ENCODE measurements around the gene FCMR.

The FCMR gene

DNA sequence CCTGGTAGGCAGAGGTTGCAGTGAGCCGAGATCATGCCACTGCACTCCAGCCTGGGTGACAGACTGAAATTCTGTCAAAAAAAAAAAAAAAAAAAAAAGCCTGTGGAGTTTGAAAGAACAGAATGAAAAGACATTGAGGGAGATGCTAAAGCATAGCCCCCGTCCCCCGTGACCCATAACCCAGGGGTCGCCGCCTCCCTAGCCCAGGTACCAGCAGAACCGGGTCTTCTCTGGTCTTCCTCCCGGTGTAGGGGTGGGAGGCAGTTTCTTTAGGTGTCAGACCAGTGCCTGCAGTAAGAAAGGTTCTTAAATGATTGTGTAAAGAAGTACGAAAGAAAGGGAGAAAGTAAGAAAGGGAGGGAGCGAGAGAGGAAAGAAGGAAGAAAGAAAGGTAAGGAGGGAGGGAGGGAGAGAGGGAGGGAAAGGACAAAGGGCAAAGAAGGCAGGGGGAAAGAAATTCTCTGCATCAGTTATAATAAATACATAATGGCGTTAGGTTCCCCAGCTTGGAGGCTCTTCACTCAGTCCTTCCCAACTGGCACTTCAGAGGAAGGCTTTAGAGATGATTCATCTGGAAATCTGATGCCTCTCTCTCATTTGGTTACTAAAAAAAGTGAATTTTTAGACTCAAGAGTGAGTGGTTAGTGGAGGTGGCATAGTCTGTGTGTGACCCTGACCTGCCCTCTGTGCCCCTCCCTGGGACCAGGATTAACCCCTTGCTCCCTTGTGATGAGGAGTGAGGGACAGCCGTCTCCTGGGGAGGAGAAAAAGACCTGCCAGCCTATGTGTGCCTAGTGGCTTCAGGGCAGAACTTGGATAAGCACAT is 23.4 kb downstream of the FCMR start:
- no peak for DNase-seq

DNA sequence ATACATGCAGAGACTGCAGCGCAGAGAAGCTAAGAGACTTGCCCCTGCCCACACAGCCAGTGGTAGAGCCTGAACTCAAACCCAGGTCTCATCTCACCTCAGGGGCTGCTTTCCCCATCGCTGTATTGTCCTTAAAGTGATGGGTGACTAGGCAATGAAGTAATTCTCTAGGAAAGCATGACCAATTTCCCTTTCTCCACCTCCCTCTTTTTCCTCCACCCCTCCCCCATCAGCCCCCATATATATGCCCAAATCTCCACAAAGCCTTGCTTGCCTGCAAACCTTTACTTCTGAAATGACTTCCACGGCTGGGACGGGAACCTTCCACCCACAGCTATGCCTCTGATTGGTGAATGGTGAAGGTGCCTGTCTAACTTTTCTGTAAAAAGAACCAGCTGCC is 24.6 kb downstream of the FCMR start, which contains the start of gene IL24:
Gene IL24, plus strand, starts transcription at position 269 of the 400 bp plus-strand sequence. CDS start 390 bp downstream, outside the sequence.
- peak; percentile 72 to 73 for DNase-seq

DNA sequence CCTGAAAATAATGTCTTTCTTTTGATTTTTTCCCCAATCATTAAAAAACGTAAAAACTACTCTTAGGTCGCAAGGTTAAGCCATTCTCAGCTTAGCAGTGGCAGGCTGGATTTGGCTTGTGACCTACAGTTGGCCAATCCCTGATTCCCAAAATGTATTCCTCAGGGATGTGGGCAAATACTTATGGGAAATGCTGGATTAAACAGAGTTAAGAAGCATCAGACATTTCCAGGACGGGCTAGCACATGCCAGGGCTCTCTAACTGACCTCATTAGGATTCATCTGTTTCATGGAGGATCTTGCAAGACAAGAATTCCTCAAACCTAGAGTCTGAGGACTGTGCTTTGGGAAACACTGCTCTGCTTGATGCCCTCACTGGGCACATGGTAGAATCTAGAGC is 25.5 kb downstream of the FCMR start:
- no peak for DNase-seq

DNA sequence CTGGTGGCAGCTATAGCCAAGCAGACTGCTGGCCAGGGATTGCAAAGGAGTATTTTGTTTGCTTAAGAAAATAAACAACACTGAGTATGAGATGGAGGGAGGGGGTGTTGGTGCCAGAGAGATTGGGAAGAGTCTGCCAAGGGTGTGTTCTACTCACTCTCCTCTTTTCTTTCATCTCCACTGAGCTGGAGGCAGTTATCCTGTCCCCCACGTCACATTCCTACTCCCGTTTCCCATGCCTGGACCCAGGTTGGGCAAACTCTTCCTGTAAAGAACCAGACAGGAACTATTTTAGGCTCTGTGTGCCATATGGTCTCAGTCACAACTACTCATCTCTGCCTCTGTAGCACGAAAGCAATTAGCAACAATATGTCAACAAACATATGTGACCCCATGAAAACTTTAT is 25.9 kb downstream of the FCMR start:
- DNase-seq, result no peak

DNA sequence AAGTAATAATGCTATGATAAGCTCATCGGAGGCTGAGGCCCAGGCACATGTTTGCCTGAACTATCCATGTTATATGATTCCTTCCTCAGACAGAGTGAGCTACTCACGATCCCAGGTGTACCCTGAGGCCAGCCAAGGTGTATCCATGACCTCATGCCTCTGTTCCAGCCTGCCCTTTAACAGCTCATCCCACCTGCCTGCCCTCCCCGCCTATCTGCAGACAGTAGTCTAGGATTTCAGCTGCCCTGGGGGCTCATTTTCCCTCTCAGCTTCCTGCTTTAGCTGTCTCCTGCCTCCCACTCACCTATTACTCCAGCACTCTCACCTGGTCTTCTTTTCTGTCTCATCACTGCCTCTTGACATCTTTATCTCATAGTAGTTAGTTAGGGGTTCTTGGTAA is 26.4 kb downstream of the FCMR start:
- no peak for DNase-seq

DNA sequence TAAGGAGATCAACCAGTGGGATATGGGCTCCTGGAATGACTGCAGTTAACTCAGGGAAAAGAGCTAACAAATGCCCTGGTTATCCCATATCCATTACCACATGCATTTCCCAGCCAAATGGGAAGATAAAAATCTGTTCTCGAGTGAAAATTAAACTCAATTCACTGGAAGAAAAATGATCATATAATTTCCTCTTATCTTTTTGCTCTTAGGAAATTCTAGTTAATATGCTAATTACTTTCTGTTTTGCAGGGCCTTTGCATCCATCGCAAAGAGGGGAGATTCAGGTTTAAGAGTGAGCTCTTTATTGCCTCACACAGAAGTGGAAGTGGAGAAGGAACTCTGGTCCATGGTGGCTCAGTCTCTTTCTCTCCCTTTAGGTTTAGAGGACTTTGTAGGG is 28.4 kb downstream of the FCMR start:
- no peak for DNase-seq

DNA sequence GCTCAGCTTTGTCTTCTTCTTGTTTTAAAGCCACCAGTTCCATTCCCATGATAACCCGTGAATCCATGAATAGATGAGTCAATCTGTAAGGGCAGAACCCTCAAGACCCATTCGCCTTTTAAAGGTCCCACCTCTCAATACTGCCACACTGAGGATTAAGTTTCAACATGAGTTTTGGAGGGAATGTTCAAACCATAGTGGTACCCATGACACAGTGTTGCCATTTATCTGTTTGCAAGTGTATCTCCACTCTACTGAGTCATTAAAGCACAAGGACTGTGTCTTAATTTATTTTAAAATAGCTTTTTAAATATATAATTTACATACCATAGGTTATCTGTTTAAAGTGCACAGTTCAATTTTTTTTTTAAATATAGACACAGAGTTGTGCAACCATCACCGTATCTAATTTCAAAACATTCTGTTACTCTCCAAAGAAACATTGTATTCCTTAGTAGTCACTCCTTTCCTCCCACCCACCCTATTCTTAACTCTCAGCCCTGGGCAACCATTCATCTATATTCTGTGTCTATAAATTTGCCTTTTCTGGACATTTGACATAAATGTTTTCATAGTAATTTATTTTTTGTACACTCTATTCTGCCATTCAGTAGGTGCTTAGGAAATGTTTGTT is 29.3 kb downstream of the FCMR start:
- DNase-seq, result no peak

DNA sequence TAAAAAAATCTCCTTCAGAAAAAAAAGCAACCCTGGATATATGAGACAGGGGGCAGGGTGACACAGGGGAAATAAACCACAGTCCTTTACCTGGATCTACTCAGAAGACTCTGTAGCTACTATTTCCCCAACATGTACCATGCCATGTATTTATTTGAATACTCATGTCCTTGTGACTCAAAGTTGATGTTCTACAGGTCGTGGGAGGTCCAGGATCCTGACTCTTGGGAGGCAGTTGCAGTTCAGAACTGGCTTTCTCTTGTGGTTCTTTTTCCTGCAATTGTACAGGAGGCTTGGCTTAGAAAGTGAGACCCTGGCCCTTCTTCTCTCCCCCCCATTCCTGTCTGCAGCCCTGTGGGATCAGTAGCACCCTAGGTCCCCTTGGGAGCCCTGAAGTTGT is 30.3 kb downstream of the FCMR start:
- no peak for DNase-seq

DNA sequence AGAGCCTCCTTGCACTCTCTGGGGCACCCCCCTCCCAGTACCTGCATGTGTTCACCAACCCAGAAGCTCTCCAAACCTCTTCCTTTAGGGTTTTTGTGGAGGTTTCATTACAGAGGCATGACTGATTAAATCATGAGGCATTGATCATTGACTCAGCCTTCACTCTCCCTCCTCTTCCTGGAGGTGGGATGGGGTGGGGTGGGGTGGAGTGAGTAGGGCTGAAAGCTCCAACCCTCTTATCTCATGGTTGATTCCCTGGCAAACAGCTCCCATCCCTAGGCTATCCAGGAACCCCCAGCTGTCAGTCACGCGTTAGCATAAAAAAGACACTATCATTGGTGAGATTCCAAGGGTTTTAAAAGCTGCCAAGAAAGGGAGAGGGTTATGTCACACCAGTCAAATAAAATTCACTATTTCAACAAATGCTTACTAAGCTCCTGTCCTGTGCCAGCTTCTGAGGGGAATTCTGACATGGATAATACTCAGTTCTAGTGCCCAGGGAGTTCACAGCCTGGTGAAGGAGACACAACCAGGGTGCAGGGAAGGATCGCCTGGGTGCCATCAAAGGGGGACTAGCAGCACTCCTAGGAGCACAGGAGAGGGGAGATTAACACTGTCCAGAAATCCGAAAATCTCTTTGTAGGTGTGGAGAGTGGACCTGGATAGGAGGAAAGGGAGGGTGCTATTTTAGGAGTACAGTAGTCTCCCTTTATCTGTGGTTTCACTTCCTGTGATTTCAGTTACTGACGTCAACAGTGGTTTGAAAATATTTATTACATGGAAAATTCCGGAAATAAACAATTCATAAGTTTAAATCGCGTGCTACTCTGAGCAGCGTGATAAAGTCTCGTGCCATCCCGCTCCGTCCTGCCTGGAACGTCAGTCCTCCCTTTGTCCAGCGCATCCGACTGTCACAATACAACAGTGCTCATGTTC is 31.3 kb downstream of the FCMR start:
- peak in 1 of 2 donors; percentile 31 for DNase-seq

DNA sequence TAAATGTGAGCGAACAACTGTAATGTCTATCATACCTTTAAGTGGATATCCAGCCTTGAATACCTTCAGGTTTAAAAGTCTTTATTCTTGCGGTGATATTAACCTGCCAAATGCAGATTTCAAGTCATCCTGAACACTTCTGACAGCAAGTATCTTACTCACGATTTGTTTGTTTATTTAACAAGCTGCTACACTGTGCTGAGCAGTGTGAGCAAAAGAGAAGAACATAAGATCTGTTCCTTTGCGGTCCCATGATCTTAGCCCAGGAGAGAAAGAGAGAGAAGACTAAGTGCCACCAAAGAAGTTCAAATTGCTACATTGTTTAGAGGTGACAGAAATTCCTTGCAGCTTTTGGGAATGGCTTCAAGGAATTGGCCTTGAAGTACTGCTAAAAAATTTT is 34.0 kb downstream of the FCMR start:
- DNase-seq, result no peak

DNA sequence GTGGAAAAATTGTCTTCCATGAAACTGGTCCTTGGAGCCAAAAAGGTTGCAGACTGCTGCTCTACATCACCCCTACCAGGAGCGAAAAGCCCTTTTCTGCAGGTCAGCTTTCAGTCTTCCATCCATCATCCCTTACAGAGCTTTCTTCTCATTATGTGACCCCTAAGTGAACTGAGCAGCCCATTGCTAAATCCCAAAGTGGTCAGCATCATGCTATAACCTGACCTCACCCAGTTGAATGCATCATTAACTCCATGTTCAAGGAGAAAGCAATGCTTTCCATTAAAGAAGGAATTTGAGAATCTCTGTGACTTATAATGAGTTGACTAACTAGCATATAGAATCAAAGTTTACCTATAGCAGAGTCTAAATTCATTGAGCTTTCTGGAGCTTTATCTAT is 34.9 kb downstream of the FCMR start:
- no peak for DNase-seq

DNA sequence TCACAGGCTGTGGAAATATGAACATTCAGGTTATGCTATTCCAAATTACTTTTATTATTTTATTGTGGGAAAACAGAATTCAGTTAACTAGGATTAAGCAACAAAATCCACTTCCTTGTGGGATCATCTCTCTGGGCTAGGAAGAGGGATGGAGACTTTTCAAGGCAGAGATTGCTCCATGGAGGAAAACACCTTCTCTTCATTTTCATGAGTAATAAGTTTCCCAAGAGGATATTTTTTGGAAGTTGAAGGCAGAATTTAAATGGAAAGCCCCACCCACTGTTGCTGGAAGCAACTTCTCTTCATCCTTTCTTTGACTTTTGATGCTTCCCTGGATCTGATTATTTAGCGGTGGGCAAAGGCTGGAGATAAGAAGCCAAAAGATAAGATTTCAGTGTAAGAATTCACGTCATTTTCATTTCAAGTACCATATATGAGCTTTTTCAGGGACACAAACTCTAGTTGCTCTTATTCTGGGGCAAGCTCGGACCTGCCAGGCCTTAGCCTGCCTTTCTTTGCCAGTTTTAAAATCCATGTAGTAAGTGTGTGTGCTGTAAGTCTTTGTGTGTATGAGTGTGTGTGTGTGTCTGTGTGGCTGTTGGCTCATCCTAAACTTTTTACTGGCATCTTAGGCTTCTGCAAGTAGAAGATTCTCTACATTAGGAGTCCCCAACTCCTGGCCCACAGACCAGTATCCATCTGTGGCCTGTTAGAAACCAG is 36.2 kb downstream of the FCMR start:
- DNase-seq, result no peak

DNA sequence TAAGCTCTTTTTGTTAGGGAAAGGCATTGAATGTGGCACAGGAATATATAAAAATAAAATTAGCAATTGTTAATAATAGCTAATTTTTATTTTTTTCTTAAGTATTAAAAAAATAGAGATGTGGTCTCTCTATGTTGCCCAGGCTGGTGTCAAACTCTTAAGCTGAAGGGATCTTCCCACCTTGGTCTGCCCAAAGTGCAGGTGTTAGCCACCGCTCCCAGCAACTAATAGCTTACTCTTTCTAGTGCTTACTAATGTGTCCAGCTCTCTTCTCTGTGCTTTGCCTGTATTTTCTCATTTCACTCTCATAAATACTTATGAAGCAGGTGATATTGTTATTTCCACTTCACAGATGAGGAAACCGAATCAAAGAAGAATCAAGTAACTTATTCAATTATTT is 37.9 kb downstream of the FCMR start:
- DNase-seq, result no peak

DNA sequence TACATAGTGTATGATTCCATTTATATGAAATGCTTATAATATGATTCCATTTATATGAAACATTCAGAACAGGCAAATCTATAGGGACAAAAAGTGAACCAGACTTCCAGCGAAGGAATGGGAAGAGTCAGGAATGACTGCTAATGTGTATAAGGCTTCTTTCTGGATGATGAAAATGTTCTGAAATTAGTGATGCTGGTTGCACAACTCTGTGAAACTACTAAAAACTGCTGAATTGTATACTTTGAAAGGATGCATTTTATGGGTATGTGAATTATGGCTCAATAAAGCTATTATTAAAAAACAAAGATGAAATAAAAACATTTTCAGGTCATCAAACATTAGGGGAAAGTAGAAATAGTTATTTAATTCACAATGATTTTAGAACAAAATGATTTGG is 38.6 kb downstream of the FCMR start:
- DNase-seq, result no peak

DNA sequence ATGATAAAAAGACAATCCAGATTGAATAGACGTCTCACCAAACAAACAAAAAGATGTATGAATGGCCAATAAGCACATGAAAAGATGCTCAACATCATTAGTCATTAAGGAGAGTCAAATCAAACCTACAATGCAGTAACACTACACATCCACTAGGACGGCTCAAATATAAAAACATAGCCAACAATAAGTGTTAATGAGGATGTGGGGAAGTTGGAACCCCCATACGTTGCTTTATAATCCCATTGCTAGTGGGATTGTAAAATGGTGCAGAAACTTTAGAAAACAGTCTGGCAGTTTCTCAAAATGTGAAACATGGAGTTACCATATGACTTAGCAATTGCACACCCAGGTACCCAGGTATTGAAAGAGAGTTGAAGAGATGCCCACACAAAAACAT is 39.2 kb downstream of the FCMR start:
- DNase-seq, result no peak

DNA sequence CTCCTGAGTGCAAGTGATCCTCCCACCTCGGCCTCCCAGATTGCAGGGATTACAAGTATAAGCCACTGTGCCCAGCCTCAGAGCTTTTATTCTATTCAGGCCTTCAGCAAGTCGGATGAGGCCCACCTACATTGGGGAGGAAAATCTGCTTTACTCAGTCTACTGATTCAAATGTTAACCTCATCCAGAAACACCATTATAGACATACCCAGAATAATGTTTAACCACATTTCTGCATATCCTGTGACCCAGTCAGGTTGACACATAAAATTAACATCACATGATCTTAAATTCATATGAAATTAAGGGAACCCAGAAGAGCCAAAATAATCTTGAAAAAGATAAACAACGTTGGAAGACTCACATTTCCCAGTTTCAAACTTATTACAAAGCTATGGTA is 41.4 kb downstream of the FCMR start:
- DNase-seq, result no peak

DNA sequence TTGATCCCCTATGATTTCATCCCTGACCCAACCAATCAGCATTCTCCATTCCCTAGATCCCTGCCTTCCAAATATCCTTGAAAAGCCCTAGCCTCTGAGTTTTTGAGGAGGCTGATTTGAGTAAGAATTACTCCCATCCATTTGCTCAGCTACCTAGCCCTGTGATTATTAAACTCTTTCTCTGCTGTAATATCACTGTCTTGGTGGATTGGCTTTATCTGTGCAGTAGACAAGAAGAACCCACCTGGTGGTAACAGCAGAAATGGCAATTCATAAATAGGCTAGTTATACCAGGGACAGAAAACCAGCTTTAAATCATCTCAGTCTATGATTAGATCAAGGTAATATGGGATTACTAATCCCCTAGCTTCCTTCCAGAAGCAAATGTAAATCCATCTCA is 43.3 kb downstream of the FCMR start:
- DNase-seq, result no peak

DNA sequence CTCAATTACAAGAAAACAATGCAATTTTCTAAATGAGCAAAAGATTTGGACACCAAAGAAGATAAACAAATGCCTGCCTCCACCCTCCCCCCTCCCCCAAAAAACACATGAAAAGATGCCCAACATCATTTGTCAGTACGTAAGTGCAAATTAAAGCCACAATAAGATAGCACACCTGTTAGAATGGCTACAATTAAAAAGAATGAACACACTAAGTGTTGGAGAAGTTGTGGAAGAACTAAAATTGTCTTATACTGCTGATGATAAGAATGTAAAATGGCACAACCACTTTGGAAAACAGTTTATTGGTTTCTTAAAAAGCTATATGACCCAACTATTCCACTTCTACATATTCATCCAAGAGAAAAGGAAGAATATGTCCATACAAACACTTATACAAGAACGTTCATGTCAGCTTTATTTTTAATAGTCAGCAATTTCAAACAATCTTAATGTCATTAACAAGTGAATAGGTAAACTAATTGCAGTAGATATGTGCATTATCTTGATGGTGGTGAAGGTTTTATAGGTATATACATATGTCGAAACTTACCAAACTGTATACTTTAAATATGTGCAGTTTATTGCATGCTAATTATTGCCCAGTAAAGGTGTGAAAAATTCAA is 45.9 kb downstream of the FCMR start:
- no peak for DNase-seq

DNA sequence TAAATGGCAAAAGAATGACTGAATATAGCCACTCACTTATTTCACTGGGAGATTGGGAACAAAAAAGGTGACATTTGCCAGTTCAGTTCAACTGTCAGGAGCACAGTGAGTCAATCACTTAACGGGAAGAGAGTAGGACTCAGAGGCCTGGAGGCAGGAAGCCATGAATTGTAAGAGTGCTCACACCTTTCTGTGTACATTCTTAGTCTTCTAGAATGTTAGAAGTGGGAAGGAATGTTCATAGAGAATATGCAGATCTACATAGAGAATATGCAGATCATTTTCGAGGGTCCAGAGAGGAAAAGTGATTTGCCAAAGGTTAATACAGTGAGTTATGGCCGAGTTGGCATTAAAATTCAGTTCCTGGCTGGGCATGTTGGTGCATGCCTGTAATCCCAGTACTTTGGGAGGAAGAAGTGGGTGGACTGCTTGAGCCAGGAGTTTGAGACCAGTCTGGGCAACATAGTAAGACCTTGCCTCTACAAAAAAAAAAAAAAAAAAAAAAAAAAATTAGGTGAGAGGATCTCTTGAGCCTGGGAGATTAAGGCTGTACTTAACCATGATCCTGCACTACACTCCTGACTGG is 48.0 kb downstream of the FCMR start:
- DNase-seq, result no peak

DNA sequence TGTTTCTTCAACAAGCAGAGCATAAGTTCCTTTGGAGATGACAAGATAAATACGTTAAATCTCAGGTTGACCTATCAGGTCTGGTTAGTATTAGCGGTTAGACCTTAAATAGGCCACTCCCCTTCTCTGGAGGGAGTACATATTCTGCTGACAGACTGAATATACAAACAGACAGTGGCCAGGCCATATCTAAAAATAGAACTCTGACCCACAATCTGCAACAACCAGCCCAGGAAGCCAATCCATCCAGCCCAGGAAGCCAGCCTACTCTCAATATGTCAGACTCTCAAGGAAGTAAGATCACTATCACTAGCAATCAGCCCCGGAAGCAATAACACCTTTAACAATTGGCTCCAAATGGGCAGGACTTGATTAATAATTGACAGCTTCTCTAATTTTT is 49.6 kb downstream of the FCMR start:
- no peak for DNase-seq

DNA sequence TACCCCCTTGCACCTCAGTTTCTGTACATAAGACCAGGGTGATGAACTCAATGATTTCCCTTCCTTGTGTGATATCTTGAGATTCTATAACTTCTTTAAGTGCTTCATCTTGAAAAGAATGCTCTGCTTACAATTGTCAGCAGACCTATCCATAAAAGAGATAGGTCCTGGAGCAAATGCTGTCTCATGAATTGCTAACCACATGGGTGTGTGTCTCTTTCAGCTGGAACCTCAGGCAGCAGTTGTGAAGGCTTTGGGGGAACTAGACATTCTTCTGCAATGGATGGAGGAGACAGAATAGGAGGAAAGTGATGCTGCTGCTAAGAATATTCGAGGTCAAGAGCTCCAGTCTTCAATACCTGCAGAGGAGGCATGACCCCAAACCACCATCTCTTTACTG is 53.5 kb downstream of the FCMR start:
- DNase-seq, result no peak

DNA sequence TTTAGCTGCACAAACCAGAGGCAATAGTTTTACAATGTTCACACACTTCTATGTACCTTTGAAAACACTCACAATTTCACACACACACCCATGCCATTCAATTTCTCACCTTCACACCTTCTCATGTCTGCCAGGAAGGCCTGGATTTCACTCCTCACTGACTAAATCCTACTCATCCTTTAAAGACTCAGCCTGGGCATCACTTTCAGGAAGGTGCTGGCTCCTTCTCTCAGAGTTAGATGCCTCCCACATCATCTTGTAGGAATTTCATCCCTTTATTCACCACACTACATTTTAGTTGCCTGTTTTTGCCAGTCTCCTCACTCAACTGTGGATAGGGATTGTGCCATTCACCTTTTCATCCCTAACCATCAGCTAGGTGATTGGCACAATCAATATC is 54.0 kb downstream of the FCMR start:
- no peak for DNase-seq

Measured in stimulated activated CD4-positive, alpha-beta T cell treated with anti-CD3 and anti-CD28 coated beads, Interleukin-2, amount 100 ng/mL, for 24 hours (primary cell).